SU-DHL-6 (cell line): Measurements from ENCODE around the gene GLOD5.
"Not testable (repeated sequence)": the region's sequence is repeated elsewhere in the genome, so short reads cannot be mapped to it uniquely, and the experiment has no call there.

Source experiments
- H2AFZ ChIP-seq: fragments of 200-600 bp; sonication (generic); 2 replicates; pipeline ENCODE4 v1.6.1; 2014; ENCODE audit warnings: low read depth, mild to moderate bottlenecking, moderate library complexity, mixed read lengths, antibody characterized with exemption, low read length; ENCODE audit not compliant: severe bottlenecking
- H3F3A ChIP-seq: fragments of 200-600 bp; shearing (Covaris generic); 2 replicates; pipeline ENCODE4 v1.6.0; 2016; ENCODE audit warnings: antibody characterized with exemption, mild to moderate bottlenecking; ENCODE audit not compliant: insufficient read depth
- H3K27ac ChIP-seq: fragments of 200-600 bp; sonication (generic); 2 replicates; pipeline ENCODE4 v1.5.1; 2016; ENCODE audit warnings: low read depth, mild to moderate bottlenecking, low read length, moderate library complexity, mixed read lengths
- H3K27me3 ChIP-seq: fragments of 200-600 bp; sonication (generic), shearing (Covaris generic); 2 replicates; pipeline ENCODE4 v1.6.0; 2014; ENCODE audit warnings: mild to moderate bottlenecking, low read length
- H3K36me3 ChIP-seq: fragments of 200-600 bp; sonication (generic); 2 replicates; pipeline ENCODE4 v1.6.1; 2014; ENCODE audit warnings: mild to moderate bottlenecking, low read length, mixed read lengths
- H3K4me2 ChIP-seq: fragments of 300-600, 200-600 bp; shearing (Covaris generic), sonication (generic); 2 replicates; pipeline ENCODE4 v1.6.0; 2014; ENCODE audit warnings: low read length, low read depth, mild to moderate bottlenecking; ENCODE audit not compliant: poor library complexity, severe bottlenecking
- H3K4me3 ChIP-seq: fragments of 200-600 bp; sonication (generic); 2 replicates; pipeline ENCODE4 v1.5.1; 2014; ENCODE audit warnings: antibody characterized with exemption, low read length, mild to moderate bottlenecking, mixed read lengths; ENCODE audit not compliant: insufficient read depth, poor library complexity, severe bottlenecking
- H3K79me2 ChIP-seq: fragments of 200-600 bp; sonication (generic); 2 replicates; pipeline ENCODE4 v1.6.1; 2014; ENCODE audit warnings: mild to moderate bottlenecking, low read length, moderate library complexity; ENCODE audit not compliant: insufficient read depth
- H3K9ac ChIP-seq: fragments of 200-600 bp; sonication (generic); 2 replicates; pipeline ENCODE4 v1.7.0; 2014; ENCODE audit warnings: mild to moderate bottlenecking, low read length
- H3K9me2 ChIP-seq: fragments of 200-600 bp; sonication (generic); replicated peaks from 2 replicates; pipeline ENCODE4 v1.6.1; 2014; ENCODE audit warnings: low read length; ENCODE audit not compliant: insufficient read depth
- H3K9me3 ChIP-seq: fragments of 200-600 bp; sonication (generic); 2 replicates; pipeline ENCODE4 v1.6.1; 2014; ENCODE audit warnings: low read length, mixed read lengths; ENCODE audit not compliant: insufficient read depth
- H4K20me1 ChIP-seq: fragments of 200-600 bp; sonication (generic); 2 replicates; pipeline ENCODE4 v1.6.1; 2014; ENCODE audit warnings: low read depth, mild to moderate bottlenecking, antibody characterized with exemption, low read length, moderate library complexity, mixed read lengths
- CTCF ChIP-seq: fragments of 200-600 bp; sonication (generic); IDR thresholded peaks from one replicate; pipeline ENCODE4 v1.5.1; 2017; ENCODE audit warnings: antibody characterized with exemption, mild to moderate bottlenecking, low read length, moderate library complexity; ENCODE audit not compliant: insufficient read depth, poor library complexity, severe bottlenecking
- EZH2phosphoT487 ChIP-seq: fragments of 200-600 bp; sonication (generic), shearing (Covaris generic); conservative IDR thresholded peaks from 2 replicates; pipeline ENCODE4 v1.6.1; 2018; ENCODE audit warnings: mild to moderate bottlenecking, antibody characterized with exemption, low read length, moderate library complexity, mixed read lengths

GLOD5 gene

GRCh38 chrX:48816014-48816810 lies 54.7 kb downstream of the GLOD5 start:
- H3K9me3 ChIP-seq, result no peaks in the 10 kb centered on the region
- H3K4me2 ChIP-seq, result no peak overlapping the region

GRCh38 chrX:48818098-48818497 lies 56.6 kb downstream of the GLOD5 start:
- Histone ChIP-seq H3K27ac (no peak overlapping the region), H3K36me3 (no peaks in the 10 kb centered on the region), H2AFZ (no peak overlapping the region), H3K9me2 (no peaks in the 10 kb centered on the region), H4K20me1 (no peaks in the 10 kb centered on the region), H3K9me3 (no peaks in the 10 kb centered on the region), H3K4me2 (no peak overlapping the region), H3K27me3 (no peaks in the 10 kb centered on the region), H3K4me3 (no peak overlapping the region), H3K79me2 (no peaks in the 10 kb centered on the region), H3K9ac (no peak overlapping the region), H3F3A (no peaks in the 10 kb centered on the region)
- TF ChIP-seq CTCF (no peak), EZH2phosphoT487 (no peak)

More at GRCh38 chrX:48816014-48816810, 54.7 kb downstream of the GLOD5 start:
- Histone ChIP-seq H3K27ac (no peak overlapping the region), H3K36me3 (no peaks in the 10 kb centered on the region), H3K4me3 (no peak overlapping the region), H2AFZ (no peak overlapping the region), H3K79me2 (no peaks in the 10 kb centered on the region), H3K9ac (no peak overlapping the region), H3K27me3 (no peaks in the 10 kb centered on the region), H3F3A (no peaks in the 10 kb centered on the region), H3K9me2 (no peaks in the 10 kb centered on the region), H4K20me1 (no peaks in the 10 kb centered on the region)
- TF ChIP-seq EZH2phosphoT487, result no peak
- TF ChIP-seq CTCF, result no peak

GRCh38 chrX:48818866-48819265 lies 57.3 kb downstream of the GLOD5 start:
- Histone ChIP-seq H3K4me2 (no peak overlapping the region), H2AFZ (no peak overlapping the region), H3K27ac (no peak overlapping the region), H3K4me3 (no peak overlapping the region), H3F3A (no peaks in the 10 kb centered on the region), H4K20me1 (no peaks in the 10 kb centered on the region), H3K9ac (no peak overlapping the region), H3K79me2 (no peaks in the 10 kb centered on the region), H3K36me3 (no peaks in the 10 kb centered on the region), H3K9me3 (no peaks in the 10 kb centered on the region), H3K9me2 (no peaks in the 10 kb centered on the region), H3K27me3 (no peaks in the 10 kb centered on the region)
- TF ChIP-seq EZH2phosphoT487, result no peak
- no peak for TF ChIP-seq CTCF

GRCh38 chrX:48819394-48819793 lies 57.8 kb downstream of the GLOD5 start:
- H3K27ac ChIP-seq, H3K9ac ChIP-seq, H3K36me3 ChIP-seq, H4K20me1 ChIP-seq, H3K79me2 ChIP-seq, H3K4me2 ChIP-seq, H3F3A ChIP-seq, H3K4me3 ChIP-seq, H3K9me2 ChIP-seq, H2AFZ ChIP-seq, H3K27me3 ChIP-seq, H3K9me3 ChIP-seq: not testable (repeated sequence)
